GM20000 (cell line): ENCODE data around the gene RAD52.

Experiments
- DNase-seq: peaks from one replicate; pipeline ENCODE4 v3.0.0; 2012; ENCODE audit warnings: low spot score
- TF ChIP-seq, protein P1 (sequence below): IDR thresholded peaks from 2 replicates; pipeline ENCODE4 v1.5.1; 2012; ENCODE audit warnings: mild to moderate bottlenecking, control low read depth; ENCODE audit errors: extremely low read depth, missing control alignments

Gene RAD52

DNA sequence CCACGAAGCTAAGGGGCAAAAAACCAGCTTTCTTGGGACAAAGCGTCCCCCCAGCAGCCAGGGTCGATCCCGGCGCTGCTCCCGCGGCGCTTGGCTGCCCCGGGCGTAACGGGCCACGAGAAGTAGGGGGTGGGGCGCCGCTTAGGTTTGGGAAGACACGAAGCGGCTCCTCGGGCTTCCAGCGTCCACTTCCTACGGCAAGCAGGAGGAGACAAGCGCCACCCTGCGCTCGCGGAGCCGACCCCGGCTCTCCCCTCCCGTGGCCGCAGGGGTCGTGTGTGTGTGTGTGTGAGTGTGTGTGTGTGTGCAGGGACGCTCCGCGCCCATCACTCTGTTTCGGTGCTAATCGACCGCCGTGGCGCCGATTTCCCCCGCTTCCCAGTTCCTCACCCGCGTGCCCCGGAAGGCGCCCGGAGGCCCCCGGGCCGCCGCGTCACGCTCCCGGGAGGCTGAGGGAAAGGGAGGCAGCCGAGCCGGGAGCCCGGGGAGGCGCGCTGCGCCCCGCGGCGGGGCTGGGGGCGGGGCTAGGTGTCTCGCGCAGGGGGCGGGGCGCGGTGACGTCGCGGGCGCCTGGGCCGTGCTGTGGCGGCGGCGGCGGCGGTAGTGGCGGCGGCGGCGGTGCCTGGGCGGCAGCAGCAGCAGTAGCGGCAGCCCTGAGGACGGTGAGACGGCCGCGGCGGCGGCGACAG, 41.3 kb upstream of the RAD52 start, which contains the start of gene ERC1:
ERC1 (plus strand) TSS at position 563 of the 689 bp plus-strand sequence. CDS start 36,681 bp downstream, outside the sequence.
- DNase-seq = peak; percentile 95
- TF ChIP-seq, protein P1, sequence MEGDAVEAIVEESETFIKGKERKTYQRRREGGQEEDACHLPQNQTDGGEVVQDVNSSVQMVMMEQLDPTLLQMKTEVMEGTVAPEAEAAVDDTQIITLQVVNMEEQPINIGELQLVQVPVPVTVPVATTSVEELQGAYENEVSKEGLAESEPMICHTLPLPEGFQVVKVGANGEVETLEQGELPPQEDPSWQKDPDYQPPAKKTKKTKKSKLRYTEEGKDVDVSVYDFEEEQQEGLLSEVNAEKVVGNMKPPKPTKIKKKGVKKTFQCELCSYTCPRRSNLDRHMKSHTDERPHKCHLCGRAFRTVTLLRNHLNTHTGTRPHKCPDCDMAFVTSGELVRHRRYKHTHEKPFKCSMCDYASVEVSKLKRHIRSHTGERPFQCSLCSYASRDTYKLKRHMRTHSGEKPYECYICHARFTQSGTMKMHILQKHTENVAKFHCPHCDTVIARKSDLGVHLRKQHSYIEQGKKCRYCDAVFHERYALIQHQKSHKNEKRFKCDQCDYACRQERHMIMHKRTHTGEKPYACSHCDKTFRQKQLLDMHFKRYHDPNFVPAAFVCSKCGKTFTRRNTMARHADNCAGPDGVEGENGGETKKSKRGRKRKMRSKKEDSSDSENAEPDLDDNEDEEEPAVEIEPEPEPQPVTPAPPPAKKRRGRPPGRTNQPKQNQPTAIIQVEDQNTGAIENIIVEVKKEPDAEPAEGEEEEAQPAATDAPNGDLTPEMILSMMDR = no peak

DNA sequence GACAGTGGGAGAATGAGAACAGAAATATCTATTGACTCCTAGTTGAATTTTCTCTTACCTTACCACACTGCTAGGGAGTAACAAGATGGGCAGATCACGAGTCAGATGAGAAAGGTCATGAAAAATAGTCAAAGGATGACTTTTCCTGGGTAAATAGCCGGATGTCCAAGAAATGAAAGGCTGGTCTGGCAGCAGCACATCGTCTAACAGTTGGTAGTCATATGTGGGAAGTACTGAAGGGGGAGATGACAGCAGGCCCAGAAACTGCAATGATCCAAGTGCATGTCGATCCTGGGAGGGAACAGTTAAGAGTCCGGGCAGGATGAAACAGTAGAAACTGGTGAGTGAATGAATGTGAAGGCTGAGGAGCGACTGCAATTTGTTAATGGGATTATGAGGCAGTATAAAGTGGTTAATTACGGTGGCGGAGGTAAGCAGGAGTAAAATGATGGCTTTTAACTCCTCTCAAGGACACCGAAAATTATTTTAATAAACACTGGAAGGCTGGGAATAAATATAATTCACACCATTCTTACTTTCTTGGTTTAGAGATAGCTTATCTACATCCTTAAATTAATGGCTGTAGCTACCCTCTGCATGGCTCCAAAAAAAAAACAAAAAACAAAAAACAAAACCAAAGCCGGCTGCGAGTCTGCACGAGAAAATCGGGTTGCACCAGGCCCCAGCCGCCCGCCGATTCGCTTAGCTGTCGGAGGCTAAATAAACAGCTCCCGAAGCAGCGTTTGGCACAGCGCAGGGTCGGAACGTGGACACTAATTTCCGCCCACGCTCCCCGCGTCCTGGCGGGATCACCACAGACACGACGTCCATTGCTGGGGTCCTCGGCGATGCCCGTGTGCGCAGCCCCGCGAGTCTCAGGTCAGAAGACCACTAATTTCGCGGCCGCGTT, 40.5 kb upstream of the RAD52 start:
- TF ChIP-seq, protein P1 = no peak
- DNase-seq = peak; percentile 51

DNA sequence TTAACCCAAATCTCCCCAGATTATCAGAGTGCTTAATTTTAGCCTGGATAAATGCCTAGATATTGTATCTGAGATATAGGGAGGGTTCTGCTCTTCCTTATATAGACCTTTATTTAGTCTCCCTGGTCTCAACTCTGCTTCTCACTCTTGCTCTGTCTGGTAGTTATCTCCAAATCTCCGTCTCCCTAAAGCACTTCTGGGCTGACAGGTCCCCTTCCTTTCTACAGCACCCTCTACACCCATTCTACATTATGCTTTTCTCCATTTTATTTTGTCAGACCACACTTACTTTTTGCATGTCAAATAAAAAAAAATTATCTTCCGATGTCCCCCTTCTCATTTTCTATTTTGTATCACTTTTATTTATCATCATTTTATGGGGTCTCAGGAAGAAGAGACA, 39.6 kb upstream of the RAD52 start:
- DNase-seq = no peak
- TF ChIP-seq, protein P1 = no peak

DNA sequence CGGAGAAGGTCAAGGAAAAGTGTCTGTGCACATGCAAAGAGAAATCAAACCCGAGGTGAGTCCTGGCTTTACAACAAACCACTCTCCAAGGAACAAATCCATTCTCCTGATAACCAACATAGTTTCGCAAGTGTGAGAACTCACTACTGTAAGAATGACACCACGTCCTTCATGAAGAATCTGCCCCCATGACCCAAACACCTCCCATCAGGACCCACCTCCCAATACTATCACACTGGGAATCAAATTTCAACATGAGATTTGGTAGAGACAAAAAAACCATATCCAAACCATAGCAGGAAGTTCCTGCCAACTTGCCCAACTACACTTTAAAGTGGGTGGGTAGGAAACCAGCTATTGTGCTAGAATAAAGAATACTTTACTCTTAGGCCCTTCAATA, 39.2 kb upstream of the RAD52 start:
- no peak for DNase-seq
- TF ChIP-seq, protein P1 = no peak

DNA sequence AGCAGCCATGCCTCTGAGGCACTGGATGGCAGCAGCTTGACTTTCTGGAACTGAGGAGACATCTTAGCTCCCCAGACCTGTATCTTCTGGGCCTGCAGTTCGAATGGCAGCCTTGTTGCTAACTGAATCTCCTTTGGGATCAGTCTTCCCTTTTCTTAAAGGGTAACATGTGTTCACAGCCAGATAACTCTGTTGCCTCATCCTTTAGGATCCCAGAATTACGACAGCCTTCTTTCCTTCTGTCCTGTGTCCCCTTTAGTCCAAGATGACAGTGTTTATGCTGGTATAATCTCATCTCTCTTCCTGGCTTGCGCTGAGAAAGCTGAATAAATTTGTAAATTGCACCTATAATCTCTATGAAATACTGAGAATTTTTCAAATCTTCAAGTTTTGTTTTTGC, 32.5 kb upstream of the RAD52 start:
- TF ChIP-seq, protein P1 = no peak
- no peak for DNase-seq

DNA sequence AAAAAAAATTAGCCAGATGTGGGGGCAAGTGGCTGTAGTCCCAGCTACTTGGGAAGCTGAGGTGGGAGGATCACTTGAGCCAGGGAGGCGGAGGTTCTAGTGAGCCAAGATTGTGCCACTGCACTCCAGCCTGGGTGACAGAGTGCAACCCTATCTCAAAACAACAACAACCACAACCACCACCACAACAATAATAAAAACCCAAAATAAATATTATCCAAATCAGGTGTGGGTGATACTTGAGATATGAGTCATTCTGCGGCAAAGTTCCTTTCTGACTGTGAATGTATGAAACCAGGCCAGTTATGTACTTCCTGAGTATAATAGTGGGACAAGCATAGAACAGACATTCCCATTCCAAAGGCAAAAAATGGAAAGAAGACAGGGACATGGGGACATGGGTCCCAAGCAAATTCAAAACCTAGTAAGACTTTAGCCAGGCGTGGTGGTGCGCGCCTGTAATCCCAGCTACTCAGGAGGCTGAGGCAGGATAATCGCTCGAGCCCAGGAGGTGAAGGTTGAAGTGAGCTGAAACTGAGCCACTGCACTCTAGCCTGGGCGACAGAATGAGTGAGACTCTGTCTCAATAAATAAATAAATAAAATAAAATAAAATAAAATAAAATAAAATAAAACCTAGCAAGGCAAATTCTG, 31.8 kb upstream of the RAD52 start:
- TF ChIP-seq, protein P1 = no peak
- no peak for DNase-seq

DNA sequence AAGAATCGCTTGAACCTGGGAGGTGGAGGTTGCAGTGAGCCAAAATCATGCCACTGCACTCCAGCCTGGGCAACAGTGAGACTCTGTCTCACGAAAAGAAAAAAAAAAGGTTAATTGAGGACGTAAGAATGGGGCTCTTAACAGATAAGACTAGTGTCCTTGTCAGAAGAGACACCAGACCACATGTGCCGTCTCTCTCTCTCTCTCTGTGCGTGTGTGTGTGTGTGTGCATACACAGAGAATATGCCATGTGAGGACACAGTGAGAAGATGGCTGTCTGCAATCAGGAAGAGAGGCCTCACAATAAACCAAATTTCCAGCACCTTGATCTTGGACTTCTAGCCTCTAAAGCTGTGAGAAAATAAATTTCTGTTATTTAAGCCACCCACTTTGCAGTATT, 29.9 kb upstream of the RAD52 start:
- TF ChIP-seq, protein P1 = no peak
- DNase-seq = no peak
